ENCODE results near the gene GNB1.

DNA sequence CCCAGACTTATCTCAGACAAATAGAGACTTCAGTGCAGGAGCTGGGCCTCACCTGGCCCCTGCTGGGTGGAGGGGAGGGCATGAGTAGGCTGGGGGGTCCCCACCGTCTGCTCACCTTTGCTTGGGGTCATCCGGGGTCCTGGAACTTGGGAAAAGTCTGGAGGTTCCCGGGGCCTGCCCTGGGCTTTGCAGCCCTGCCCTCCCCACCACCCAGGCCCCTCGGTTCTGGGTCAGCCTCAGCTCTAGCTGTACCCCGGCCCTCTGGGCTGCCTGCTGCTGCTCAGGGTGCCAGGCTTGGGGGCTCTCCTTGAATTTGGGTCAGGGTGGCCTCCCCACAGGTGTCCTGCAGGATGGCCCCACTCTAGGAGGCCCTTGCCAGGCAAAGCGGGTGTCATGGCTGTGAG, 30.6 kb upstream of the GNB1 start:
- TF ChIP-seq POLR2A (IDR thresholded peaks at IDR 0.05; ENCODE audit: low read length) (no peak), GATA1 (IDR thresholded peaks at IDR 0.05; ENCODE audit: low read depth, low read length) (no peak)

Data from erythroblast (primary cell).